ENCODE data around the gene CATSPERD. TPM values are rescaled to one million over a fixed set of nuclear protein-coding genes. Genes with fewer than 3 reads are reported as not detected.
A peak's percentile ranks its signal among the peaks of the same experiment; 100 is the strongest.

Gene CATSPERD
- total RNA-seq, 2 experiments from 2014 or later, result not detected

- Mint-ChIP-seq H3K36me3 (ENCODE audit: low read depth) (no peaks in the 10 kb centered on the region), H3K27ac (peak overlapping the region; percentile 60), H3K9me3 (no peaks in the 10 kb centered on the region), H3K4me1 (peaks cover 28% of the 10 kb centered on the region), H3K27me3 (peaks cover 45% of the 10 kb centered on the region), H3K4me3 (peak overlapping the region; percentile 62)
- DNase-seq, result peak; percentile 92
- ChIA-PET POLR2A (interaction anchor here (0.6 to 1.2 kb wide), 3 partner anchors 24 to 218 kb away, joined by 3 to 6 read pairs (median 3); no protein-coding TSS in a partner anchor), CTCF (interaction anchor here (0.6 to 2.8 kb wide), 64 partner anchors 9 to 562 kb away, joined by 3 to 74 read pairs (median 5); partner anchors contain the start of genes CATSPERD, DUS3L, FUT6 and LONP1)
These were observed 83.5 kb downstream of the CATSPERD start for GRCh38 chr19:5803752-5804515.

GRCh38 chr19:5804516-5805461 is 84.4 kb downstream of the CATSPERD start, which contains the start of gene NRTN:
Gene NRTN, plus strand, starts transcription at chr19:5805067. Its CDS starts 19,099 bp downstream, at chr19:5824166.
- H3K4me3 Mint-ChIP-seq, result peak within 1 kb of the TSS; percentile 57
- DNase-seq, result no peak
- H3K27me3 Mint-ChIP-seq, result peaks cover 38% of the 10 kb centered on the region
- no peaks in the 10 kb centered on the region for H3K9me3 Mint-ChIP-seq
- POLR2A ChIA-PET, result interaction anchor here (0.6 to 1.2 kb wide), 3 partner anchors 23 to 217 kb away, joined by 3 to 6 read pairs (median 5); no protein-coding TSS in a partner anchor
- peak within 1 kb of the TSS; percentile 50 for H3K27ac Mint-ChIP-seq
- no peaks in the 10 kb centered on the region for H3K36me3 Mint-ChIP-seq (ENCODE audit: low read depth)
- CTCF ChIA-PET, result interaction anchor here (0.7 to 2.8 kb wide), 59 partner anchors 8 to 482 kb away, joined by 3 to 74 read pairs (median 5); partner anchors contain the start of genes CATSPERD, DUS3L, FUT6 and LONP1
- H3K4me1 Mint-ChIP-seq, result peaks cover 24% of the 10 kb centered on the region

GRCh38 chr19:5805462-5806132 is 85.2 kb downstream of the CATSPERD start:
- H3K36me3 Mint-ChIP-seq (ENCODE audit: low read depth), result no peaks in the 10 kb centered on the region
- CTCF ChIA-PET, result no interaction called here
- no peaks in the 10 kb centered on the region for H3K9me3 Mint-ChIP-seq
- DNase-seq, result peak; percentile 59
- H3K4me1 Mint-ChIP-seq, result peaks cover 24% of the 10 kb centered on the region
- H3K4me3 Mint-ChIP-seq, result peak overlapping the region; percentile 41
- H3K27ac Mint-ChIP-seq, result no peak overlapping the region
- H3K27me3 Mint-ChIP-seq, result peaks cover 37% of the 10 kb centered on the region
- POLR2A ChIA-PET, result no interaction called here

GRCh38 chr19:5806133-5806489 is 85.7 kb downstream of the CATSPERD start:
- peaks cover 24% of the 10 kb centered on the region for H3K4me1 Mint-ChIP-seq
- H3K27ac Mint-ChIP-seq, result no peak overlapping the region
- H3K4me3 Mint-ChIP-seq, result no peak overlapping the region
- DNase-seq, result no peak
- ChIA-PET CTCF (interaction anchor here (0.7 kb wide), 1 partner anchor 417 kb away, joined by 3 read pairs; no protein-coding TSS in a partner anchor), POLR2A (no interaction called here)
- no peaks in the 10 kb centered on the region for H3K36me3 Mint-ChIP-seq (ENCODE audit: low read depth)
- H3K27me3 Mint-ChIP-seq, result peaks cover 36% of the 10 kb centered on the region
- H3K9me3 Mint-ChIP-seq, result no peaks in the 10 kb centered on the region

- H3K4me3 Mint-ChIP-seq, result no peak overlapping the region
- H3K36me3 Mint-ChIP-seq (ENCODE audit: low read depth), result no peaks in the 10 kb centered on the region
- peaks cover 34% of the 10 kb centered on the region for H3K27me3 Mint-ChIP-seq
- CTCF ChIA-PET, result interaction anchor here (0.7 kb wide), 1 partner anchor 416 kb away, joined by 3 read pairs; no protein-coding TSS in a partner anchor
- peaks cover 22% of the 10 kb centered on the region for H3K4me1 Mint-ChIP-seq
- no peak for DNase-seq
- H3K9me3 Mint-ChIP-seq, result no peaks in the 10 kb centered on the region
- peak overlapping the region; percentile 15 for H3K27ac Mint-ChIP-seq
- POLR2A ChIA-PET, result no interaction called here
These were observed 86.5 kb downstream of the CATSPERD start for GRCh38 chr19:5806905-5807304.

- Mint-ChIP-seq H3K4me1 (peaks cover 12% of the 10 kb centered on the region), H3K9me3 (no peaks in the 10 kb centered on the region), H3K4me3 (no peak overlapping the region), H3K36me3 (ENCODE audit: low read depth) (no peaks in the 10 kb centered on the region), H3K27ac (no peak overlapping the region), H3K27me3 (peaks cover 27% of the 10 kb centered on the region)
- no peak for DNase-seq
- ChIA-PET POLR2A (interaction anchor here (0.7 kb wide), 1 partner anchor 21 kb away, joined by 3 read pairs; no protein-coding TSS in a partner anchor), CTCF (interaction anchor here (0.6 to 0.7 kb wide), 3 partner anchors 122 to 226 kb away, joined by 3 to 6 read pairs (median 3); no protein-coding TSS in a partner anchor)
These were observed 87.8 kb downstream of the CATSPERD start for GRCh38 chr19:5808120-5808816.

- Mint-ChIP-seq H3K4me1 (peaks cover 6% of the 10 kb centered on the region), H3K27ac (no peak overlapping the region), H3K9me3 (no peaks in the 10 kb centered on the region), H3K27me3 (peaks cover 23% of the 10 kb centered on the region), H3K36me3 (ENCODE audit: low read depth) (no peaks in the 10 kb centered on the region), H3K4me3 (no peak overlapping the region)
- CTCF ChIA-PET, result interaction anchor here (0.6 to 0.7 kb wide), 2 partner anchors 123 to 225 kb away, joined by 3 to 6 read pairs; no protein-coding TSS in a partner anchor
- no peak for DNase-seq
- POLR2A ChIA-PET, result interaction anchor here (0.7 kb wide), 1 partner anchor 20 kb away, joined by 3 read pairs; no protein-coding TSS in a partner anchor
These were observed 88.6 kb downstream of the CATSPERD start for GRCh38 chr19:5809053-5809452.

GRCh38 chr19:5809469-5809868 is 89.0 kb downstream of the CATSPERD start:
- Mint-ChIP-seq H3K4me1 (peaks cover 2% of the 10 kb centered on the region), H3K4me3 (no peak overlapping the region), H3K27me3 (peaks cover 19% of the 10 kb centered on the region), H3K9me3 (no peaks in the 10 kb centered on the region), H3K27ac (no peak overlapping the region), H3K36me3 (ENCODE audit: low read depth) (no peaks in the 10 kb centered on the region)
- POLR2A ChIA-PET, result no interaction called here
- CTCF ChIA-PET, result no interaction called here
- DNase-seq, result no peak

GRCh38 chr19:5811117-5811516 is 90.7 kb downstream of the CATSPERD start:
- DNase-seq, result no peak
- no peaks in the 10 kb centered on the region for H3K9me3 Mint-ChIP-seq
- H3K36me3 Mint-ChIP-seq (ENCODE audit: low read depth), result no peaks in the 10 kb centered on the region
- peaks cover 14% of the 10 kb centered on the region for H3K27me3 Mint-ChIP-seq
- H3K27ac Mint-ChIP-seq, result no peak overlapping the region
- POLR2A ChIA-PET, result no interaction called here
- no peak overlapping the region for H3K4me3 Mint-ChIP-seq
- CTCF ChIA-PET, result interaction anchor here (1.3 kb wide), 1 partner anchor 125 kb away, joined by 3 read pairs; no protein-coding TSS in a partner anchor
- no peaks in the 10 kb centered on the region for H3K4me1 Mint-ChIP-seq

GRCh38 chr19:5814123-5814851 is 93.8 kb downstream of the CATSPERD start:
- H3K36me3 Mint-ChIP-seq (ENCODE audit: low read depth), result no peaks in the 10 kb centered on the region
- DNase-seq, result no peak
- no peaks in the 10 kb centered on the region for H3K4me1 Mint-ChIP-seq
- POLR2A ChIA-PET, result no interaction called here
- H3K27ac Mint-ChIP-seq, result no peak overlapping the region
- H3K27me3 Mint-ChIP-seq, result no peaks in the 10 kb centered on the region
- no peaks in the 10 kb centered on the region for H3K9me3 Mint-ChIP-seq
- CTCF ChIA-PET, result interaction anchor here (0.6 to 3.0 kb wide), 2 partner anchors 10 to 1451 kb away, joined by 4 to 12 read pairs; no protein-coding TSS in a partner anchor
- no peak overlapping the region for H3K4me3 Mint-ChIP-seq

GRCh38 chr19:5814852-5815246 is 94.4 kb downstream of the CATSPERD start:
- ChIA-PET CTCF (no interaction called here), POLR2A (no interaction called here)
- Mint-ChIP-seq H3K4me3 (no peak overlapping the region), H3K27me3 (no peaks in the 10 kb centered on the region), H3K4me1 (no peaks in the 10 kb centered on the region), H3K36me3 (ENCODE audit: low read depth) (no peaks in the 10 kb centered on the region), H3K9me3 (no peaks in the 10 kb centered on the region), H3K27ac (no peak overlapping the region)
- DNase-seq, result no peak

Measured in activated CD4-positive, alpha-beta T cell treated with anti-CD3 and anti-CD28 coated beads, Interleukin-2, amount 10 ng/mL, durations not matched to agents 7 days and 5 days (primary cell).